Kidney epithelial cell (primary cell): ENCODE results near the gene BBS1. TPM values are rescaled to one million over a fixed set of nuclear protein-coding genes. Genes with fewer than 3 reads are reported as not detected.

Experiments
- DNase-seq: peaks from one replicate; pipeline ENCODE4 v3.0.0-alpha.2; 2010; ENCODE audit warnings: low read depth
- H3K27me3 ChIP-seq: 2 replicates; pipeline ENCODE4 v1.6.0; 2011; ENCODE audit warnings: low read length; ENCODE audit not compliant: control insufficient read depth, insufficient read depth
- H3K36me3 ChIP-seq: 2 replicates; pipeline ENCODE4 v1.5.1; 2011; ENCODE audit warnings: low read length; ENCODE audit not compliant: control insufficient read depth, insufficient read depth
- H3K4me3 ChIP-seq: 2 replicates; pipeline ENCODE4 v1.5.1; 2011; ENCODE audit warnings: low read depth, mild to moderate bottlenecking, control low read depth, low read length
- total RNA-seq: library from RNA; depleted of rRNA; stranded (reverse); fragments of >200 nt; gene quantifications from 2 replicates; pipeline ENCODE4 v1.2.3, GENCODE V29; 2015
- TF ChIP-seq, protein P1 (sequence below): IDR thresholded peaks from 2 replicates; pipeline ENCODE4 v1.5.1; 2011; ENCODE audit warnings: mild to moderate bottlenecking, moderate library complexity, low read length, control low read depth, inconsistent platforms; ENCODE audit not compliant: insufficient read depth, poor library complexity, severe bottlenecking

Gene BBS1
- total RNA-seq, 1 donor from 2014 or later, result 39.6 TPM

DNA sequence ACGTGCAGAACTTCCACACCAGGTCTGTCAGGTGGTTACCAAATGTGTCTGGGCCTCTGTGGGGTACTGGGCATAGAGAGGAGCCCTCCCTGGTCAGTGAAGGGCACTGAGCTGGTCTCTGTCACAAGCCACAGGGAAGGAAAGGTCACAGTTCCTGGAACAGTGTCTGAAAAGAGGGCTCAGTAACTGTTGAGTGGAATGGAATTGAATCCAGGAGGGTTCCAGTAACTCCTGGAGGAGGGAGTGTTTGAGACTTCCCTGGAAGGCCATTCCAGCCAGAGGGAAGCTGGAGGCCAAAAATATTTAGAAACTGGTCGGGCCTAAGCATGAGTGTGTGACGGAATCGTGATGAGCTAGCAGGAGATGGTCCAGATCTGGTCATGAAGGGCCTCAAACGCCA, 44.2 kb downstream of the BBS1 start:
- Histone ChIP-seq H3K27me3 (peaks cover 33% of the 10 kb centered on the region), H3K36me3 (no peaks in the 10 kb centered on the region), H3K4me3 (no peak overlapping the region)
- DNase-seq, result no peak
- TF ChIP-seq, protein P1, sequence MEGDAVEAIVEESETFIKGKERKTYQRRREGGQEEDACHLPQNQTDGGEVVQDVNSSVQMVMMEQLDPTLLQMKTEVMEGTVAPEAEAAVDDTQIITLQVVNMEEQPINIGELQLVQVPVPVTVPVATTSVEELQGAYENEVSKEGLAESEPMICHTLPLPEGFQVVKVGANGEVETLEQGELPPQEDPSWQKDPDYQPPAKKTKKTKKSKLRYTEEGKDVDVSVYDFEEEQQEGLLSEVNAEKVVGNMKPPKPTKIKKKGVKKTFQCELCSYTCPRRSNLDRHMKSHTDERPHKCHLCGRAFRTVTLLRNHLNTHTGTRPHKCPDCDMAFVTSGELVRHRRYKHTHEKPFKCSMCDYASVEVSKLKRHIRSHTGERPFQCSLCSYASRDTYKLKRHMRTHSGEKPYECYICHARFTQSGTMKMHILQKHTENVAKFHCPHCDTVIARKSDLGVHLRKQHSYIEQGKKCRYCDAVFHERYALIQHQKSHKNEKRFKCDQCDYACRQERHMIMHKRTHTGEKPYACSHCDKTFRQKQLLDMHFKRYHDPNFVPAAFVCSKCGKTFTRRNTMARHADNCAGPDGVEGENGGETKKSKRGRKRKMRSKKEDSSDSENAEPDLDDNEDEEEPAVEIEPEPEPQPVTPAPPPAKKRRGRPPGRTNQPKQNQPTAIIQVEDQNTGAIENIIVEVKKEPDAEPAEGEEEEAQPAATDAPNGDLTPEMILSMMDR, result no peak

DNA sequence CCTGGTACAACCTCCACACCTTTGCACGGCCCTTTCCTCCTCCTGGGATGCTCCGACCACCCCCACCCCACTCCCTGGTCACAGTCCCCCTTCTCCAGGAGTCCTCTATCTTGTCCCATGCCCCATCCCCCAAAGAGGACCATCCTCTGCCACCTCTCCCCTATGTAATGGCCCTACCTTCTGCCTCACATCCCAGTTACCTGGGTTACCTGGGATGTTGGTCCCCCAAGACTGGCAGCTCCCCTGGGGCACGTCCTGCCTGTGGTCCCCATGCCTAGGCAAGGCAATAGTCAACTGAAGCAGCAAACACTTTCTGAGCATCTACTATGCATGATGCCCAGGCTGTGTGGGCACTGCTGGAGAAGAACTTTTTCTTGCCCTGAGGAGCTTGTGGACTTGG, 45.0 kb downstream of the BBS1 start:
- TF ChIP-seq, protein P1, result no peak
- H3K4me3 ChIP-seq, result no peak overlapping the region
- no peaks in the 10 kb centered on the region for H3K36me3 ChIP-seq
- no peak for DNase-seq
- peaks cover 37% of the 10 kb centered on the region for H3K27me3 ChIP-seq

DNA sequence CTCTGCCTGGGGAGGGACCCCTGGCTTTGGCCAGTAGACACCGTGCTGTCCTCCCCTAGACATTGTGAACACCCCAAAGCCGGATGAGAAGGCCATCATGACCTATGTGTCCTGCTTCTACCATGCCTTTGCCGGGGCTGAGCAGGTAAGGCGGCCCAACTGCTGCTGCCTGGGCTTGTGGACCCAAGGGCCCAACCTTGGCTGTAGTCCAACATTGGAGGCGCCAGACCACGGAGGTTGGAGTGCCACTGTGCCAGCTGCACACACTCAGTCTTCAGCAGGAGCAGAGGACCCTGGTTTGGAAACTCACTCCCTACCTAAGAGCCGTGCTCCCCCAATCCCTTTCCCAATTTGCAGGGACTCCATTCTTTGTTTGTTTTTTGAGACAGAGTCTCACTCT, 45.7 kb downstream of the BBS1 start:
- no peak for DNase-seq

DNA sequence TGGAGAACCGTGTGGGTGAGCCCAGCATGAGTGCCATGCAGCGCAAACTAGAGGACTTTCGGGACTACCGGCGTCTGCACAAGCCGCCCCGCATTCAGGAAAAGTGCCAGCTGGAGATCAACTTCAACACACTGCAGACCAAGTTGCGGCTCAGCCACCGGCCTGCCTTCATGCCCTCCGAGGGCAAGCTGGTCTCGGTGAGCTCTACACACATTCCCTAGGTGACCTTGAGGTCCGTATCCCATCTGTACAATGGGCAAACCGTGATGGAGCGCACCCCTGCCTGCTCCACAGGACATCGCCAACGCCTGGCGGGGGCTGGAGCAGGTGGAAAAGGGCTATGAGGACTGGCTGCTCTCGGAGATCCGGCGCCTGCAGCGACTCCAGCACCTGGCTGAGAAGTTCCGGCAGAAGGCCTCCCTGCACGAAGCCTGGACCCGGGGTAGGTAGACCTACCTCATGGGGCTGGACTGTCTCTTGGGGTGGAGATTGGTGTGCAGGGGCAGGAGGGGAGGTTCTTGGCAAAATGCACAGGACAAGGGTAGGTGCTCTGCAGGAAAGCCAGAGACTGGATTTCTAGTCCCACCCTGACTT, 47.4 kb downstream of the BBS1 start:
- H3K27me3 ChIP-seq, result peaks cover 38% of the 10 kb centered on the region
- no peaks in the 10 kb centered on the region for H3K36me3 ChIP-seq
- TF ChIP-seq, protein P1, result no peak
- DNase-seq, result no peak
- no peak overlapping the region for H3K4me3 ChIP-seq

More for the DNA sequence above, 45.7 kb downstream of the BBS1 start:
- no peak overlapping the region for H3K4me3 ChIP-seq
- TF ChIP-seq, protein P1, result no peak
- H3K27me3 ChIP-seq, result peaks cover 38% of the 10 kb centered on the region
- no peaks in the 10 kb centered on the region for H3K36me3 ChIP-seq

DNA sequence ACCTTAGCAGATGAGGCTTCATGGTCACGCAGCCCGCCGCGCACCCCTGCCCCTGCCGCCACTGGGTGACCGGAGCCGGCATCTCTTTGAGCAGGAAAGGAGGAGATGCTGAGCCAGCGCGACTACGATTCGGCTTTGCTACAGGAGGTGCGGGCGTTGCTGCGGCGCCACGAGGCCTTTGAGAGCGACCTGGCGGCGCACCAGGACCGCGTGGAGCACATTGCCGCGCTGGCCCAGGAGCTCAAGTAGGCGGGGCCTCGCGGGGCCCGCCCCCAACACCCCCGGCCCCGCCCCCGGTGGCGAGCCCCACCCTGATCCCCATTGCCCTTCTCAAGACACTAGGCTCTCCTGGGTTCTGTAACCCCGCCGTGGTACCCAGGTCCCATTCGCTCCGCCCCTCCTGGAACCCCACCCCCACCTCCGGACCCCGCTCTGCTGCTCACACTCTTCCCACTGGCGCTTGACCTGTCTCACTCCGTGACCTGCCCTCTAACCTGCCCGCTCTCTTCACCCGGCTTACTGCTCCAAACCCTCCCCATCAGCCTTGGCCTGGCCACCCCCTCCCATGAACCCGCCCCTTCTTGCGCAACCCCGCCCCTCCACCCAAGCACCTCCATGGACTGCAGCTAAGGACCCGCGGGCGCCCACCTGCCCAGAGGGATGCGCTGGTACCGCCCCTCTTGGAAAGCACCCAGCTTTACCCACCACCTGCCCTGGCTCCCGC, 48.9 kb downstream of the BBS1 start:
- peaks cover 38% of the 10 kb centered on the region for H3K27me3 ChIP-seq
- no peaks in the 10 kb centered on the region for H3K36me3 ChIP-seq
- TF ChIP-seq, protein P1, result no peak
- H3K4me3 ChIP-seq, result no peak overlapping the region
- no peak for DNase-seq
